ENCODE data around the gene SYNJ2.

The SYNJ2 gene

DNA sequence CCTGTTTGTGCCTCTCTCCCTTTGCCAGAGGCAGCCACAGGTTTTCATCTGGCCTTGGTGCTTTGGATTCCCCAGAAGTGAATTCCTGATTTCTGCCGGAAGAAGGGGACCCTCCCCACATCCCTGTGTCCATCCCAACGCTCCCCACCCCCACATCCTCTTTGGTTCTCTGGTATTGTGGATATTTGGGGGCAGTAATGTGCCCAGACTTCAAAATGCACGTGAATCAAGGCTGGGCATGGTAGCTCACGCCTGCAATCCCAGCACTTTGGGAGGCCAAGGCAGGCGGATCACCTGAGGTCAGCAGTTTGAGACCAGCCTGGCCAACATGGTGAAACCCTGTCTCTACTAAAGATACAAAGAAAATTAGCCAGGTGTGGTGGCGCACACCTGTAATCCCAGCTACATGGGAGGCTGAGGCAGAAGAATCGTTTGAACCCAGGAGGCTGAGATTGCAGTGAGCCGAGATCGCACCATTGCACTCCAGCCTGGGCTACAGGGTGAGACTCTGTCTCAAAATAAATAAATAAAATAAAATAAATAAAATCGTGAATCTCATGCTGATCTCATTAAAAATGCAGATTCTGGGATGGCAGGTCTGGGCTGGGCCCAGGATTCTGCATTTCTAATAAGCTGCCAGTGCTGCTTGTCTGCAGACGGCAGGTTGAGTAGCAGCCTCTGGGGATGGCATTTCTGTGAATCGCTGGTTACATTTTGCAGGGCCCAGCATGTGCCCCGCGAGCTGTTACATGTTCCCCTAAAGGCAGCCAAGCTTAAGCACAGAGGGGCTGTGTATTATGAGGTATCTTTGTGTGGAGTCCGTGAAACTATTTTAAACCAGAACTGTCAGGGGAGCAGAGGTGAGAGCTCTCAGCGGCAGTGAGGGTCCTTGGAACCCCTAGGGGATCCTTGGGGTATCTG lies 49.0 kb downstream of the SYNJ2 start:
- no peak for DNase-seq

GRCh38 chr6:158031381-158032353 lies 50.0 kb downstream of the SYNJ2 start:
- DNase-seq: no peak

GRCh38 chr6:158032354-158032733 lies 50.7 kb downstream of the SYNJ2 start:
- no peak for DNase-seq

DNA sequence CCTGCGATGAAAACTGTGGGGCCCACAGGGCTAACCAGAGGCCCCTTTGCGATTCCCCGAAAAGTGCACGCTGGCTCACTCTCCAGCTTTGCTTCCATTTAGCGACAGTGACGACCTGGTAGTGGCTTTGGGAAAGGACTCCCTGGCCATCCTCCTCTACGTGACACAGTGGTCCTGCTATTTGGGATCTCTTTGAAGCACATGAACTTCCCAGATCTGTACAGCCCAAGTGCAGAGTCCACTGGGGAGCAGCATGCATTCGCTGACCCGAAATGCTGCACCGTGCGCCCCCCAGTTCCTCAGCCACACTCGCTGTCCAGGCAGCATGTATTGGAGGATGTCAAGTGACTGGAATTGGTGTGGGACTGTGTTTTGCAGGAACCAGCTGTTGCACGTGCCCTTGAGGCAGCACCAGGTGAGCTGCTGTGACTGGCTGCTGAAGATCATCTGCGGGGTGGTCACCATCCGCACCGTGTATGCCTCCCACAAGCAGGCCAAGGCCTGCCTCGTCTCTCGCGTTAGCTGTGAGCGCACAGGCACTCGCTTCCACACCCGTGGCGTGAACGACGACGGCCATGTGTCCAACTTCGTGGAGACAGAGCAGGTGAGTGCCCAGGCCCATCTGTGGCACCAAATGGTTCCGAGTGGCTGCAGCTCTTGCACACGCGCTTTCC lies 51.6 kb downstream of the SYNJ2 start:
- no peak for DNase-seq

DNA sequence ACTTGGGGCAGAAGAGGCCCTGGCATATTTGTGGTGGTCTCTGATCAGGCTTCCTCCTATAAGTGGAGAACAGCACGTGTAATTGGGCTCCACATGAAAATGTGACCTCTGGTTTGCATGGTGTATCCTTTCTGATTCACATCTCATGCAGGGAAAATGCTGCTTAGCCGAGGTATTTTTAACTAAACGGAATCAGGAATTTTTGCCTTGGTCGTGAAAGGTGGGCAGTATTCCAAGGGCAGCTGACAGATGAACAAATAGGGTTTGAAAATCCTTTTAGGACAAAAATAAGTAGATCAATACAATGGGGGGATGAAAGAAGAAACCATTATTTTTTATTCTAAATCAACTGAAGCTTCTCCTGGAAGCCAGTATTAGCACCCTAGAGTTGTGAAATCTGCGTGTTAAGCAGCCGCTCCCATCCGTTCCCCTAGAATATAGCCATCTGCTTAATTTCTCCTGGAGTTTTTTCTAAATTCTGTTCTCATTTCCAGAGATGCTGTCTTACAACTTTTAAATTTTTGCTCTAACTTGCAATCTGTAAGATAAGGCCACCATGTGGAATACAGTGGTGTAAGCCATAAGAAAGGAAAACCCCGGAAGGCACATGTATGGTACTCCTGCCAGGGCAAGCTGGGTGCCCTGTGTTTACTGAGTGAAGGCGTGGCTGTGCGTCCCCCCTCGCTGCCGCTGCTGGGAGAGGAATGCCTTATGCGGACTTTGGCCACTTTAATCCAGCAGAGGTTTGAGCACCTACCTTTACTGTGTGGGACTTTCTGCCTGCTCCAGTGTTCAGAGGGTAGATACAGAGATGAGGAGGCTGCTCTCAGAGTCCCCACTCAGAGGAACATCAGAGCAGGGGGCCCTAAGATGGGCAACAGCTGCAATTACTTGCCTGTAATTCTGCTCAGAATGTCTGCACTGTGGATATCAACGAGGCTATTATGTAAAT lies 52.4 kb downstream of the SYNJ2 start:
- DNase-seq: no peak

- DNase-seq: no peak
Measured at GRCh38 chr6:158036261-158036660, 54.6 kb downstream of the SYNJ2 start.

DNA sequence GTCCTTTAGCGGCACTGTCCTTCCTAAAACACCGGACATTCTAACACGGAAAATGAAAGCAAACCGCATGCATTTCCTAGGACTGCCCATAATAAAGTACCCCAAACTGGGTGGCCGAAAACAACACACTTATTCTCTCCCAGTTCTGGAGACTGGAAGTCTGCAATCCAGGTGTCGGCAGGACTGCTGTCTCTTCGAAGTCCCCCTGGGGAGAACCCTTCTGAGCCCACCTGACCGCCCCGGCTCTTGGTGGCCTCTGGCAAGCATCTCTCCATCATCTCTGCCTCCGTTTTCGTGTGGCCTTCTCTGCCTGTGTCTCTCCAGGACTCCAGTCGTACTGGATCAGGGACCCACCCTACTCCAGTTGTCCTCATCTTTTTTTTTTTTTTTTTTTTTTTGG lies 55.4 kb downstream of the SYNJ2 start:
- no peak for DNase-seq

DNA sequence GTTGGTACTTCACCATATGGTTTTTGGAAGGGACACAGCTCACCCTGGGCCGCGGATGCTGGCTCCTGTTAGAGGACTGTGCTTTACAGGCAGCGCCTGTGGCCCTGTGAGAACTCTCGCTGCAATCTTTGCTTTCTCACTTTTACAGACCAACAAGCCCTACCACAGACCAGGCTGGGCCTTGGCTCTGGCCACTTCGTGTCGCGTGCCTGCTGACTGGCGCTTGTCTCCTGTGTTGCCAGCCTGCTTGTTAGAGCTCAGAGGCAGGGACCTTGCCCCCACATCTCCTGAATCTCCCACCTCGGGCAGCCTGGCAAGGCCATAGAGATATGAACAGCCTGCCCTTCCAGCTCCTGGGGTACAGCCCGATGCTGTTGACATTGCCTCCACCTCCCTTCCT lies 56.1 kb downstream of the SYNJ2 start:
- no peak for DNase-seq

DNA sequence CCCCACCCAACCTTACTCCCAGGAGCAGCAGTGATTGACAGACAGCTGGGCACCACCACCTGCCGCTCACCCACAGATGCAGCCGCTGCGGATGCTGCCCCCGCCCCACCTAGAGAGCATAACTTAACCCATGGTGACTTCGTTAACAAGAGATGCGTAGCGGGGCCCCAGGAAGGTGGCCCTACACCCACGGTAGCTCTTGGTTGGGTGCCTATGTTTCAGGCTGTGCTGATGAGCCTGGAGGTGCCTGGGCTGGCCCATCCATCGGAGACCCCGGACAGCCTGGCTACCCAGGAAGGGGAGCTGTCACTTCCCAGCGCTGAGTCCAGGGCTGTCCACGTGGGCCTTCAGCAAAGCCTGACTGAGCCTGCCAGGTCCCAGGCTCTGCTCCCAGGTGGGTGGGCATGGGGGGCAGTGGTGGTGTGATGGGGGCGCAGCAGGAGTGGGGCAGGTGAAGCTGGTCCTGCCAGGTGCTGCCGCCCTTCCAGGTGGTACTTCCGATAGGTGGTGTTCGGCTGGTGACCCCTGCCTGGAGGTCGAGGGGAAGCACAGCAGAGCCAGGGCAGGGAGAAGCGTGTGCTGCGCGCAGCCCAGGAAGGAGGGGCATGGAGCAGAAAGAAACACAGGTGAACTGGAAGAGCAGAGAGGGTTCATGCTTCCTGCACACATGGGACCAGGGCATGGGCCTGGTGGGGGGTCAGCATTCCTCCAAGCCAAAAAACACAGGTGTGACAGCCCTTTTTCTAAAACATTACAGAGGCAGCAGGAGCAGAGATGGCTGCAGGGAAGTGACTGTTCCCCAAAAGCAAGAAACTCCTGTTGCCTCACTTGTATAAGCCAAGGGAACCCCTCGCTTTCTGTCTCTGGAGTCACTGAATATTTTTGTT lies 56.9 kb downstream of the SYNJ2 start:
- no peak for DNase-seq

DNA sequence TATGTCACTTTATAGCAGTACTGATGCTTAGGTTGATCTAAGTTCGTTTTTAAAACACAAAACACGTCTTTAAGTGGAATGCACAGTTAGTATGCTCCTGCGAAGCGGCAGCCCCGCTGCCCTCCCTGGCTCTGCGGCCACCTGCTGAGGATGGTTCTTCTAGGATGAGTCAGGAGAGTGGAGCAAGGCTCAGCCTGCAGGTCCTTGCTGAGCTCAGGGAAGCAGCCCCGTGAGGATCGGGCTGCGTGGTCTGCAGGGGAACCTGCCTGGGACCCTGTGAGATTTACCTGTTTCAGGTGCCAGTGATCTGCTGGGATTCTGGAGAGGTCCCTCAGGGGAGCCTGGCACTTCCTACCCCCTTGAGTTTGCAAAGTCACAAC lies 57.5 kb downstream of the SYNJ2 start:
- no peak for DNase-seq

DNA sequence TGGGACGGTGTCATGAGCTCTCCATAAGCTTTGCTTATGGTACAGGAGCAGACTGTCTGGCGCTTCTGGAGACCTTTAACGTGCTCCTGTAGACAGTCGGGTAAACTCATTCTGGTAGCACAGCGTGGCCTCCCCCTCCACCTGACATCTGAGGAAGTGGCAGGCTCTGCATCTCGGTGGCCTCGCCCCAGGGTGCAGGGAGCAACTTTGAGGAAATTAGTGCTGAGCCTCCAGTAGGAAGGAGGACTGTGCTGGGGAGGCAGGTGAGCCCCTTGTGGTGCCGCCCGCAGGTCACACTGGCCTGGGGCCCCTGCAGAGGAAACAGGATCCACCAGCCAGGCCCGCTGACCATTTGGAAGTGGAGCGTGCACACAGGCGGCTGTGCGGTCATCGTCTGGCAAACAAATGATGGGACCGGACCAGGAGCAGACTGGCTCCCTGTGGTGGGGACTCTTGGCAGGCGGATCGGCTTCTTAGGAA lies 57.9 kb downstream of the SYNJ2 start:
- no peak for DNase-seq

DNA sequence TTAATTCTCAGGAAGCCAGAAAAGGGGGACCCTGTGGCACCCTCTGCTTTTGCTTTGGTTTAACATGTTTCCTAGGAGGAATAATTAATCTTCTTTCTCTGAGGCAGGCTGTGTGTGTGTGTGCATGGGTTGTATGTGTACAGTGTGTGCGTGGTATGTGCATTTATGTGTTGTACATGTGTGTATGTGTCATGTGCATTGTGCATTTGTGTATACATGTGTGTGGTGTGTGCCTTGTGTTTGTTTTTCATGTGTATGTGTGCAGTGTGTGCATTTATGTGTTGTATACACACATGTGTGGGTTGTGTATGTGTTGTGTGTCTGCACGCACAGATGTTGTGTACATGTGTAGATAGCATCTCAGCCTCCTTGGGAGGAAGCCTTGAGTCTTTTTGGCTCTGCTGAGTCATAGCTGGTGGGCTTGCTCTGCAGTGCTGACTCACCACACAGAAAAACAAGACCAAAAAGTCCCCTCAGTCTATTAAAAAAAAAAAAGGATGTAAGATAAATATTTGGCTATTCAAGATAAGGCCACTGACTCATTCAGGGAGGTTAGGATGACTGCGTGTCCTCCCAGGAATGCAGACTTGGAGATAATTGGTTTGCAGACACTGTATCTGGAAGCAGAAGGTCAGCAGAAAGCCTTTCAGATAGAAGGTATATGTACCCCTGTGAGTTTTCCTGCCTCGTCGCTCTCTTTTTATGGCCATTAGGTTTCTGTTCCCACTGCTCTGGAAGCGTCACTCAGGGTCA lies 58.6 kb downstream of the SYNJ2 start:
- DNase-seq: no peak

GRCh38 chr6:158040804-158041347 lies 59.2 kb downstream of the SYNJ2 start:
- DNase-seq: no peak

GRCh38 chr6:158041370-158041769 lies 59.7 kb downstream of the SYNJ2 start:
- no peak for DNase-seq

GRCh38 chr6:158041788-158042187 lies 60.1 kb downstream of the SYNJ2 start:
- DNase-seq: no peak

GRCh38 chr6:158042245-158042798 lies 60.7 kb downstream of the SYNJ2 start:
- DNase-seq: no peak

DNA sequence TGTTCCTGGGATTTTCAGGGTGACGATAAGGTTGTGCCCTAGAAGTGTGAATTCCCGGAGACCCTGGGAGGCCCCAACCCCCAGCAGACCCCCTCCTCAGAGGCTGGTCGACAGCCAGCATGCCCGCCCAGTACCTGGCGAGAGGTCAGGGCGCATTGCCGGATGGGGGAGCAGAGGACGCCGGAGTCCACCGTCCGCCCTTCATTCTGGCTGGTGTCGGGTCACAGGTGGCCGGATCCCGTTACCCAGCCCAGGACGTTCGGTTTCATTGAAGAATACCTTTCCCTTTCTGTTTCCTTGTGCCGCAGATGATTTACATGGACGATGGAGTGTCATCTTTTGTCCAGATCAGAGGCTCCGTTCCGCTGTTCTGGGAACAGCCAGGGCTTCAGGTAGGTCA lies 61.3 kb downstream of the SYNJ2 start:
- DNase-seq: no peak

DNA sequence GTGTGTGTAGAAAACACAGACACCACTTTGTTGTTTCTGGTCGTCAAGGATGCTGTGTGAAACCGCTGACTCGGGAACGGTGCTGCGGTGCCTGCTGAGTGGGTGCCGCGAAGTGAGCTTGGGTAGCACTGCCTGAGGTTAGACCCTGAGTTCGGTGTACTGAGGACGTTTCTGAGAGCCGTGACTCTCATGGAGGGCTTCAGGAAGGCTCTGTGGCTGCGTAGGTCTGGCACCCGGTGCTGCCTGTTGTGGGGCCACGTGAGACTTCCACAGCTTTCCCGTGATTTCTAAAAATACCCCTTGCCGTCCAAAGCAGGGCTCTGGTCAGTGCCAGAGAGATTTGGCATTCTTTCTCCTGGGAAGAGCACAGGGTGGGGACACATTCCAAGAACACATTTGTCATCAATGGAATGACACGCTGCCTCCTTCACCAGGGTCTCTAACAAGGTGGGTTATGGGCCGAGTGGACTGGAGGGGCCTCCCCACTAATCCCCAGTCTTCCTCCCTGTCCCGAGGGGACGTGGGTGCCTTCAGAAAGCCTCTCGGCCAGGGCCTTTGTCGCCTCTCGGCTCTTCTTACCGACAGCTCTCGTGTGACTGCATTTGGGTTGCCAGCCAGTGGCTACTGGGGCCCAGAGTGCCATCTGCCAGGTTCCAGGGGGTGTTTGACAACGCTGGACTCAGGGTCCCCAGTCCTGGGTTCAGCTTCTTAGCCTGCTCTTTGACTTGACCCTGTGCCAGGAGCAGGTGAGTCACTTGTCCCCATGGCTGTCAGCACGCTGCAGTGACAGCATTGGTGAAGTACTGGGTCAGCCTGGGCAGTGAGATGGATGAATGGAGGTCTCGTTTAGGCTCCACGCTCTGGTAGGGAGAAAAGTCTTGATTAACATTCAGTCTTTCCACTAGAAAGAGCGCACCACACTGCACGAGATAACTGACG lies 62.2 kb downstream of the SYNJ2 start:
- DNase-seq: no peak
